Measurements from ENCODE around the gene BCOR.

BCOR gene

GRCh38 chrX:40120838-40121580 lies 23.3 kb upstream of the BCOR start:
- Histone ChIP-seq H3K79me2 (ENCODE audit: insufficient read depth, low read length) (no peaks in the 10 kb centered on the region), H3K36me3 (ENCODE audit: low read length) (no peaks in the 10 kb centered on the region), H3K9me3 (ENCODE audit: insufficient read depth, low read length) (no peaks in the 10 kb centered on the region), H3F3A (ENCODE audit: insufficient read depth) (no peaks in the 10 kb centered on the region), H4K20me1 (ENCODE audit: low read depth, low read length) (no peaks in the 10 kb centered on the region), H2AFZ (ENCODE audit: low read depth, low read length, severe bottlenecking) (no peak overlapping the region), H3K9ac (ENCODE audit: low read length) (no peak overlapping the region), H3K27me3 (ENCODE audit: low read length) (no peaks in the 10 kb centered on the region), H3K27ac (ENCODE audit: low read depth, low read length) (no peak overlapping the region), H3K9me2 (replicated peaks; ENCODE audit: insufficient read depth, low read length) (no peaks in the 10 kb centered on the region), H3K4me2 (ENCODE audit: low read depth, low read length, poor library complexity, severe bottlenecking) (no peak overlapping the region), H3K4me3 (ENCODE audit: insufficient read depth, low read length, poor library complexity, severe bottlenecking) (no peak overlapping the region)
- TF ChIP-seq EZH2phosphoT487 (conservative IDR thresholded peaks at IDR 0.05; ENCODE audit: low read length): no peak
- TF ChIP-seq CTCF (IDR thresholded peaks at IDR 0.05; ENCODE audit: insufficient read depth, low read length, poor library complexity, severe bottlenecking): no peak

- Histone ChIP-seq H3K9me2 (replicated peaks; ENCODE audit: insufficient read depth, low read length) (no peaks in the 10 kb centered on the region), H3K9me3 (ENCODE audit: insufficient read depth, low read length) (no peaks in the 10 kb centered on the region), H4K20me1 (ENCODE audit: low read depth, low read length) (no peaks in the 10 kb centered on the region), H3K79me2 (ENCODE audit: insufficient read depth, low read length) (no peaks in the 10 kb centered on the region), H2AFZ (ENCODE audit: low read depth, low read length, severe bottlenecking) (no peak overlapping the region), H3F3A (ENCODE audit: insufficient read depth) (no peaks in the 10 kb centered on the region), H3K4me2 (ENCODE audit: low read depth, low read length, poor library complexity, severe bottlenecking) (no peak overlapping the region), H3K27me3 (ENCODE audit: low read length) (no peaks in the 10 kb centered on the region), H3K9ac (ENCODE audit: low read length) (no peak overlapping the region), H3K4me3 (ENCODE audit: insufficient read depth, low read length, poor library complexity, severe bottlenecking) (no peak overlapping the region), H3K36me3 (ENCODE audit: low read length) (no peaks in the 10 kb centered on the region), H3K27ac (ENCODE audit: low read depth, low read length) (no peak overlapping the region)
- TF ChIP-seq EZH2phosphoT487 (conservative IDR thresholded peaks at IDR 0.05; ENCODE audit: low read length) (no peak), CTCF (IDR thresholded peaks at IDR 0.05; ENCODE audit: insufficient read depth, low read length, poor library complexity, severe bottlenecking) (no peak)
These were observed 20.0 kb upstream of the BCOR start for GRCh38 chrX:40117715-40118285.

- H3K79me2 ChIP-seq (ENCODE audit: insufficient read depth, low read length): no peaks in the 10 kb centered on the region
- no peaks in the 10 kb centered on the region for H3K9me3 ChIP-seq (ENCODE audit: insufficient read depth, low read length)
- H2AFZ ChIP-seq (ENCODE audit: low read depth, low read length, severe bottlenecking): no peak overlapping the region
- no peaks in the 10 kb centered on the region for H3K36me3 ChIP-seq (ENCODE audit: low read length)
- H4K20me1 ChIP-seq (ENCODE audit: low read depth, low read length): no peaks in the 10 kb centered on the region
- H3F3A ChIP-seq (ENCODE audit: insufficient read depth): no peaks in the 10 kb centered on the region
- no peak overlapping the region for H3K9ac ChIP-seq (ENCODE audit: low read length)
- H3K27me3 ChIP-seq (ENCODE audit: low read length): no peaks in the 10 kb centered on the region
- no peak overlapping the region for H3K4me3 ChIP-seq (ENCODE audit: insufficient read depth, low read length, poor library complexity, severe bottlenecking)
- H3K27ac ChIP-seq (ENCODE audit: low read depth, low read length): no peak overlapping the region
- no peak for TF ChIP-seq EZH2phosphoT487 (conservative IDR thresholded peaks at IDR 0.05; ENCODE audit: low read length)
- TF ChIP-seq CTCF (IDR thresholded peaks at IDR 0.05; ENCODE audit: insufficient read depth, low read length, poor library complexity, severe bottlenecking): no peak
- H3K9me2 ChIP-seq (replicated peaks; ENCODE audit: insufficient read depth, low read length): no peaks in the 10 kb centered on the region
- no peak overlapping the region for H3K4me2 ChIP-seq (ENCODE audit: low read depth, low read length, poor library complexity, severe bottlenecking)
These were observed 19.2 kb upstream of the BCOR start for GRCh38 chrX:40116925-40117324.
